Testis (tissue), 3 donors: ENCODE data around the gene FYCO1. TPM values are rescaled to one million over a fixed set of nuclear protein-coding genes. Genes with fewer than 3 reads are reported as not detected.

Source experiments
- DNase-seq: peaks from one replicate; pipeline ENCODE4 v3.0.0-alpha.2; 2019
- H3K27ac ChIP-seq, 2 donors: fragments of 200-600 bp; sonication (generic); one replicate each; pipeline ENCODE4 v1.5.1; 2019
- H3K27me3 ChIP-seq: fragments of 200-600 bp; sonication (generic); one replicate; pipeline ENCODE4 v1.5.1; 2019
- H3K36me3 ChIP-seq: fragments of 200-600 bp; sonication (generic); one replicate; pipeline ENCODE4 v1.5.1; 2017; ENCODE audit warnings: low read depth; ENCODE audit errors: missing control alignments
- H3K4me1 ChIP-seq: fragments of 200-600 bp; sonication (generic); one replicate; pipeline ENCODE4 v1.5.1; 2019
- H3K4me3 ChIP-seq, 2 donors: fragments of 200-600 bp; sonication (generic); one replicate each; pipeline ENCODE4 v1.5.1; 2017 to 2019
- H3K9me3 ChIP-seq: fragments of 200-600 bp; sonication (generic); one replicate; pipeline ENCODE4 v1.5.1; 2017
- CTCF ChIP-seq, 3 experiments: fragments of 450-650 bp in 2 of 3; fragments of 200-600 bp in 1 of 3; sonication (generic) in 1 of 3; IDR thresholded peaks; one replicate each; pipeline ENCODE4 v1.5.1; 2016 to 2019; ENCODE audit warnings: antibody characterized with exemption in 3 of 3, mild to moderate bottlenecking in 2 of 3, moderate library complexity in 1 of 3
- POLR2A ChIP-seq: fragments of 450-650 bp; IDR thresholded peaks from one replicate; pipeline ENCODE4 v1.6.1; 2017; ENCODE audit warnings: antibody characterized with exemption, mild to moderate bottlenecking, moderate library complexity
- WGBS, 2 donors: methylation state at CpG; one replicate each; pipeline ENCODE4 v1.1.5; 2018; 5-methylcytosine and 5-hydroxymethylcytosine counted together
- intact Hi-C: fragments of 100-400 bp; cut with DNase I; formaldehyde crosslinking; loops from one replicate; pipeline ENCODE4 v1.15.1; 2023; ENCODE audit warnings: low total_unique reads
- polyA plus RNA-seq: library from polyadenylated mRNA; stranded (reverse); fragments of 350-450 nt; fragmentation: Illumina TruSeq; extraction: RNeasy Lipid Tissue Mini Kit (QIAGEN cat#74804); gene quantifications from one replicate; pipeline ENCODE4 v1.2.3, GENCODE V29; 2014; ENCODE audit warnings: low read depth, low replicate concordance; ENCODE audit not compliant: insufficient read depth
- total RNA-seq, 2 donors: library from RNA; depleted of rRNA; stranded (reverse); fragments of >200 nt; gene quantifications; one replicate each; pipeline ENCODE4 v1.2.3, GENCODE V29; 2016

Gene FYCO1
- total and polyA plus RNA-seq, 3 donors from 2014 or later, result 12.8 to 24.2 (median 21.7) TPM

GRCh38 chr3:45937206-45938042 is 58.2 kb downstream of the FYCO1 start:
- H3K36me3 ChIP-seq, result no peaks in the 10 kb centered on the region
- H3K27me3 ChIP-seq, result no peaks in the 10 kb centered on the region
- no peaks in the 10 kb centered on the region for H3K4me1 ChIP-seq
- H3K4me3 ChIP-seq, result no peak overlapping the region
- intact Hi-C loops, result no loop called here
- H3K27ac ChIP-seq, result no peak overlapping the region
- H3K9me3 ChIP-seq, result no peaks in the 10 kb centered on the region
- TF ChIP-seq POLR2A, result no peak
- TF ChIP-seq CTCF (IDR thresholded peaks at IDR 0.05), result no peak
- DNase-seq, result no peak
- 84 to 98% methylated on average over 8 of the region's 8 CpGs for WGBS, 2 donors

- Histone ChIP-seq H3K4me1 (no peaks in the 10 kb centered on the region), H3K36me3 (no peaks in the 10 kb centered on the region), H3K27me3 (no peaks in the 10 kb centered on the region), H3K27ac (no peak overlapping the region), H3K4me3 (no peak overlapping the region), H3K9me3 (no peaks in the 10 kb centered on the region)
- intact Hi-C loops, result no loop called here
- TF ChIP-seq CTCF (IDR thresholded peaks at IDR 0.05), result no peak
- TF ChIP-seq POLR2A, result no peak
- WGBS, 2 donors, result 91% methylated on average over 6 to 9 of the region's 9 CpGs
- DNase-seq, result no peak
These were observed 59.4 kb downstream of the FYCO1 start for GRCh38 chr3:45936261-45936660.

GRCh38 chr3:45933591-45933990 is 62.0 kb downstream of the FYCO1 start:
- intact Hi-C loops, result no loop called here
- no peak for DNase-seq
- Histone ChIP-seq H3K4me1 (no peaks in the 10 kb centered on the region), H3K4me3 (no peak overlapping the region), H3K9me3 (no peaks in the 10 kb centered on the region), H3K36me3 (no peaks in the 10 kb centered on the region), H3K27me3 (no peaks in the 10 kb centered on the region), H3K27ac (no peak overlapping the region)
- TF ChIP-seq POLR2A (no peak), CTCF (IDR thresholded peaks at IDR 0.05) (no peak)
- WGBS, 2 donors, result 71 to 83% methylated on average over 4 of the region's 4 CpGs

GRCh38 chr3:45932112-45932511 is 63.5 kb downstream of the FYCO1 start:
- intact Hi-C loops, result no loop called here
- no peak overlapping the region for H3K27ac ChIP-seq
- H3K4me1 ChIP-seq, result no peaks in the 10 kb centered on the region
- TF ChIP-seq CTCF (IDR thresholded peaks at IDR 0.05) (no peak), POLR2A (no peak)
- no peaks in the 10 kb centered on the region for H3K27me3 ChIP-seq
- no peaks in the 10 kb centered on the region for H3K9me3 ChIP-seq
- no peaks in the 10 kb centered on the region for H3K36me3 ChIP-seq
- no peak overlapping the region for H3K4me3 ChIP-seq
- no peak for DNase-seq
- WGBS, 2 donors, result 97 to 100% methylated on average over 4 of the region's 4 CpGs

GRCh38 chr3:45931496-45931895 is 64.1 kb downstream of the FYCO1 start:
- Histone ChIP-seq H3K36me3 (no peaks in the 10 kb centered on the region), H3K27ac (no peak overlapping the region), H3K4me3 (no peak overlapping the region), H3K4me1 (no peaks in the 10 kb centered on the region), H3K9me3 (no peaks in the 10 kb centered on the region), H3K27me3 (no peaks in the 10 kb centered on the region)
- no peak for DNase-seq
- intact Hi-C loops, result no loop called here
- TF ChIP-seq CTCF (IDR thresholded peaks at IDR 0.05), result no peak
- TF ChIP-seq POLR2A, result no peak
- 82 to 86% methylated on average over 6 of the region's 6 CpGs for WGBS, 2 donors
